Activated CD4-positive, alpha-beta memory T cell treated with anti-CD3 and anti-CD28 coated beads, Interleukin-2, amount 10 ng/mL, durations not matched to agents 7 days and 5 days (primary cell): ENCODE results near the gene LRRC74A. TPM values are rescaled to one million over a fixed set of nuclear protein-coding genes. Genes with fewer than 3 reads are reported as not detected.

Experiments used
- CTCF ChIA-PET: fragments of 350-600 bp; sonication (Branson Sonifier 250); formaldehyde crosslinking; loops from one replicate; lab custom pipeline; 2021; ENCODE audit warnings: antibody characterized with exemption, inconsistent platforms; lab: Charles Lee
- POLR2A ChIA-PET: fragments of 350-600 bp; sonication (Branson Sonifier 250); formaldehyde crosslinking; loops from one replicate; lab custom pipeline; 2021; ENCODE audit warnings: antibody characterized with exemption; lab: Charles Lee
- DNase-seq: peaks from one replicate; pipeline ENCODE4 v3.0.0-alpha.2; 2020
- H3K27ac Mint-ChIP-seq: one replicate; pipeline ENCODE4 v1.8.0; 2021; ENCODE audit warnings: mild to moderate bottlenecking, mixed read lengths
- H3K27me3 Mint-ChIP-seq: one replicate; pipeline ENCODE4 v1.8.0; 2021; ENCODE audit warnings: mixed read lengths
- H3K36me3 Mint-ChIP-seq: one replicate; pipeline ENCODE4 v1.8.0; 2021; ENCODE audit warnings: low read depth, mixed read lengths
- H3K4me1 Mint-ChIP-seq: one replicate; pipeline ENCODE4 v1.8.0; 2021; ENCODE audit warnings: mixed read lengths
- H3K4me3 Mint-ChIP-seq: one replicate; pipeline ENCODE4 v1.8.0; 2021; ENCODE audit warnings: mild to moderate bottlenecking, mixed read lengths
- H3K9me3 Mint-ChIP-seq: one replicate; pipeline ENCODE4 v1.8.0; 2021; ENCODE audit warnings: mixed read lengths
- total RNA-seq, 2 experiments: library from RNA; stranded (reverse); gene quantifications; one replicate each; pipeline ENCODE4 v1.2.3, GENCODE V29; 2021

The LRRC74A gene
- total RNA-seq, 2 experiments from 2014 or later, result not detected

DNA sequence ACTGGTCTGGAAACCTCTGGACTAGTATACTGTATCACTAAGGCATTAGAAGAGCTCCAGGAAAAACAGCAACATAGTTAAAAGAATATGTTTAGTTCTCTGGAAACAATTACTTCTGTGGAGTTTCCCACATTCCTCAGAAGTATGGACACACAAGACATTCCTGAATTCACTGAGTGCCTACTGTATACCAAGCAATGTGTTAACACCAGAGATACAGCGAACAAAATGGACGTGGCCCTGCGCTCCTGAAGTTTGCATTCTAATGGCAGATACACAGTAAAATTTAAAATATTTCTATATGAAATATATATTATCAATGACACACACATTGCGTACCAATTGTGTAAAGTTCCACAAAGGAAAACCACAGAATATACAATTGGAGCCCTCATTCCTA is 14.6 kb upstream of the LRRC74A start:
- Mint-ChIP-seq H3K4me3 (peak overlapping the region; percentile 90), H3K27me3 (no peaks in the 10 kb centered on the region), H3K36me3 (peaks cover 4% of the 10 kb centered on the region), H3K27ac (no peak overlapping the region), H3K4me1 (peaks cover 25% of the 10 kb centered on the region), H3K9me3 (no peaks in the 10 kb centered on the region)
- POLR2A ChIA-PET, result interaction anchor here (0.7 to 2.5 kb wide), 9 partner anchors 23 to 308 kb away, joined by 3 to 9 read pairs (median 4); partner anchors contain the start of gene VASH1
- CTCF ChIA-PET, result interaction anchor here (0.9 to 3.3 kb wide), 16 partner anchors 15 to 340 kb away, joined by 3 to 31 read pairs (median 4); partner anchors contain the start of gene VASH1
- DNase-seq, result no peak

DNA sequence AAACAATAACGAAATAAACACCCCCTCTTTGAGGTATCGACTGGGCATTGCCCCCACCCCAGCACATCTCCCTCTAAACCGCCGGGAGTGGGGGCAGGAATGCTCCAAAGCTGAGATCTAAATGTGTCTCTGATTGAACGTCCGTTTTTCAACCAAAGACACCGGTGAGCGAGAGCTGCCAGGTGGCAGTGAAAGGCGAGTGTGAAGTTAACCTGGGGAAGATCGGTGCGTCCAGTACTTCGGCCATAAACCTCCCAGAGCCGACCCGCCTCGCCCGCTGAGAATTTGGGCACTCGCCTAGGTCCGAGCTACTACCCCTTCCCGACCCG is 14.2 kb upstream of the LRRC74A start:
- peak overlapping the region; percentile 90 for H3K4me3 Mint-ChIP-seq
- no peaks in the 10 kb centered on the region for H3K27me3 Mint-ChIP-seq
- peaks cover 25% of the 10 kb centered on the region for H3K4me1 Mint-ChIP-seq
- no peaks in the 10 kb centered on the region for H3K9me3 Mint-ChIP-seq
- CTCF ChIA-PET, result interaction anchor here (0.6 to 3.3 kb wide), 12 partner anchors 16 to 339 kb away, joined by 3 to 31 read pairs (median 4); partner anchors contain the start of genes CIPC and VASH1
- H3K27ac Mint-ChIP-seq, result peak overlapping the region; percentile 73
- POLR2A ChIA-PET, result interaction anchor here (0.7 to 2.5 kb wide), 10 partner anchors 23 to 308 kb away, joined by 3 to 9 read pairs (median 4); partner anchors contain the start of gene VASH1
- peaks cover 4% of the 10 kb centered on the region for H3K36me3 Mint-ChIP-seq
- DNase-seq, result no peak

DNA sequence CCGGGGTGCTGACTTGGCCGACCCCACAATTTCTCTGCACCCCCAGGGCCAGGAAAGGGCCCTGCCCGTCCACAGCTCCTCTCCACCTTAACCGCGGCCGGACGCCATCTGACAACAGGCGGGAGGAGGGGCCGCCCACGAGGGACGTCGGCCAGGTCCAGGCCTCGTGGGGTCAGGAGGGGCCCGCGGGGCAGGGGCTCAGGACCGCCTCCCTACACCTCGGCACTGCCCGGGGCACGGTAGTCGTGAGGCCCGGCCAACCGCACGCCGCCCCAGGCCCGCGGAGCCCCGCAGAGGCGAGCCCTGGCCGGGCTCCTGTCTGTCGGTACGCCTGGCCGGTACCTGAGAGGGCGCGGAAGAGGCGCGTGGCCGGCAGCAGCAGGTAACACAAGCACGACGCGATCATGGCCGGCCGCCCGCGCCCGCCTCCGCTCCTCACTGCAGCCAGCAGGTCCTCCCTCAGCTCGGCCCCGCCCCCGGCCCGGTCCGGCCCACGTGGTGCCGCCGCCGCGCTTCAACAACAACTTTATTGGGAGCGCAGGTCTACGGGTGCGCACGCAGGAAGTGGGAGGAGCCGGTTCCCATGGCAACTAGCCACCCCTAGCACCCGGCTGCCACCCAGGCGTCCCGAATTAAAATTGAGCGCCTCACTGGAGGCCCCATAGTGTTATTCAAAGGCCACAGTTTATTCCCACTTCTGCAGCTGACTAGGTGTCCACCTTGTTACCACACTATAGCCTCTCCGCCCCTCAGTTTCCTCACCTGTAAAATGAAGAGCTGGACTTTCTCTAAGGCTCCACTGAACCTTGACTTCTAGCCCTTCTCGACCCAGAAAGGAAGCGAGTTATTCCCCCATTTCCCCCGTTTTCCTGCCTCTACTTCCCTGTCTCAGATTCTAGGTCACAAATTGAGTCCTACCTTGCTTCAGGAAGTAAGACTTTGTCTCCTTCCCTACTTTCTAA is 13.5 kb upstream of the LRRC74A start, which contains the start of gene ANGEL1:
Gene ANGEL1, minus strand, starts transcription at position 461 of the 962 bp plus-strand sequence. Its CDS starts 55 bp downstream, at position 406.
- Mint-ChIP-seq H3K4me1 (peaks cover 25% of the 10 kb centered on the region), H3K27me3 (no peaks in the 10 kb centered on the region), H3K9me3 (no peaks in the 10 kb centered on the region), H3K27ac (peak within 1 kb of the TSS; percentile 73), H3K4me3 (peak within 1 kb of the TSS; percentile 90), H3K36me3 (peaks cover 4% of the 10 kb centered on the region)
- ChIA-PET POLR2A (interaction anchor here (0.6 to 2.5 kb wide), 11 partner anchors 24 to 307 kb away, joined by 3 to 9 read pairs (median 4); partner anchors contain the start of gene VASH1), CTCF (interaction anchor here (0.6 to 3.3 kb wide), 9 partner anchors 28 to 339 kb away, joined by 3 to 31 read pairs (median 4); partner anchors contain the start of gene CIPC)
- DNase-seq, result peak; percentile 98

DNA sequence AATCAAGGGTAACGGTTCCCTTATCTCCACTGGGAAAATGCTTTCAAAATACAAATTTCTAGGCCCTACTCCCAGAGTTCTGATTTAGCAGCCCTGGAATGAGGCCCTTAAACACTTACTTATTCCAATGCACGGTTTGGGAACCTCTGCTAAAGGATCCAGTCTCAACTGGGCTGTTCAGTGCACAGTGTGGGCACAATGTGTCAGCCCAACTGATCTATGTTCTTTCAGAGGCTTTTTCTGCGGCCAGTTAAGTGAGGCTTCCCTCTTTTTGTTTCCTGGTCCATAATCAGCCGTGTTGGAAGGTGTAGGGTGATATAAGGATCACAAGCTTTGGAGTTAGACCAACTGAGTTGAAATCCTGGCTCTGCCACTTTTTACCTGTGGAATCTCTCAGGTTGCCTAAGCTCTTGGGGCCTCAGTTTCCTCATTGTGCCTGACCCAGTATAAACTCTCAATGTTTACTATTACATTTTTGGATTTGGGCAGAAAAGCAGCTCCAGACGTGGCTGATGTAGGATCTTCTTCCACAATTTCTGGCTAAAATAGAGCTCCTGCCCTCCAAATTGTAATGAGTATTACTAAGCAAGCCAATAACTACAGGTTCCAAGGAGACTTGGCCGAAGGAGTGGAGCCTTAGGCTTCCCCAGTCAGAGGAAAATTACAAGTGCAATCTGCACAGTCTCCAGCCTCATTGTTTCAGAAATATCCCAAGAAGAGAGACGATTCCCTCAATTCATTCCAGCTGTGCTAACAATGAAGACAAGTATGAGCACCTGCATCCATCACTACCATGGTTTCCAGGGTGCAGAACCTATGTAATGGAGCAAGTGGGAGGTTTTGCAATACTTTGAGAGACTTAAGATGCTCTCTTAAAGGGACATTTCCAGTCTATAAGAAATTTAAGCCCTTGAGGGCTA is 11.2 kb upstream of the LRRC74A start:
- H3K9me3 Mint-ChIP-seq, result no peaks in the 10 kb centered on the region
- ChIA-PET CTCF (no interaction called here), POLR2A (no interaction called here)
- H3K4me3 Mint-ChIP-seq, result no peak overlapping the region
- H3K36me3 Mint-ChIP-seq, result no peaks in the 10 kb centered on the region
- H3K27me3 Mint-ChIP-seq, result peaks cover 3% of the 10 kb centered on the region
- H3K4me1 Mint-ChIP-seq, result peaks cover 24% of the 10 kb centered on the region
- no peak overlapping the region for H3K27ac Mint-ChIP-seq
- DNase-seq, result no peak

DNA sequence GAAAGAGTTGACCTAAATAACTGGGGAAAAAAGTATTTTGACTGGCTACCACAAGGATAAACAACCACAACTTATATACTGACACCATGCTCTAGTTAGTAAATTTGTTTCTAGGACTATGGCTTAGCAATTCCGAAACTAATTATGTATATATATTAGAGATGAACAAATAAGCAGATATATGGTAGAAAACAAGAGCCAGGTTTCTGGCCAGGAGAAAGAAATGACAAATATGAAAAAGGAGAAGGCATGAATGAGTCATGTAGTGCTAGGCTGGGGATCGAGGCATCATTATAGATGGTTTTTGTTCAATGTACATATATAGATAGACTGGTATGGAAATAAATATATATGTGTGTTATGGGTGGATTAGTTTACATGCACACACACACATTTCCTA is 5.5 kb upstream of the LRRC74A start:
- ChIA-PET POLR2A (no interaction called here), CTCF (interaction anchor here (0.7 kb wide), 1 partner anchor 91 kb away, joined by 4 read pairs; no protein-coding TSS in a partner anchor)
- Mint-ChIP-seq H3K4me3 (no peak overlapping the region), H3K4me1 (no peaks in the 10 kb centered on the region), H3K27ac (no peak overlapping the region), H3K27me3 (peaks cover 19% of the 10 kb centered on the region), H3K9me3 (no peaks in the 10 kb centered on the region), H3K36me3 (no peaks in the 10 kb centered on the region)
- DNase-seq, result no peak

GRCh38 chr14:76827696-76828296 is 1.6 kb downstream of the LRRC74A start:
- ChIA-PET CTCF (no interaction called here), POLR2A (no interaction called here)
- no peak overlapping the region for H3K4me3 Mint-ChIP-seq
- H3K4me1 Mint-ChIP-seq, result no peaks in the 10 kb centered on the region
- no peak for DNase-seq
- no peaks in the 10 kb centered on the region for H3K36me3 Mint-ChIP-seq
- H3K27me3 Mint-ChIP-seq, result peaks cover 15% of the 10 kb centered on the region
- no peak overlapping the region for H3K27ac Mint-ChIP-seq
- no peaks in the 10 kb centered on the region for H3K9me3 Mint-ChIP-seq

GRCh38 chr14:76828339-76829012 is 2.3 kb downstream of the LRRC74A start:
- H3K27me3 Mint-ChIP-seq, result peaks cover 14% of the 10 kb centered on the region
- POLR2A ChIA-PET, result no interaction called here
- no peak overlapping the region for H3K4me3 Mint-ChIP-seq
- no peak overlapping the region for H3K27ac Mint-ChIP-seq
- no peaks in the 10 kb centered on the region for H3K36me3 Mint-ChIP-seq
- no peaks in the 10 kb centered on the region for H3K4me1 Mint-ChIP-seq
- H3K9me3 Mint-ChIP-seq, result no peaks in the 10 kb centered on the region
- CTCF ChIA-PET, result no interaction called here
- DNase-seq, result no peak

- Mint-ChIP-seq H3K4me1 (no peaks in the 10 kb centered on the region), H3K27me3 (peaks cover 16% of the 10 kb centered on the region), H3K9me3 (no peaks in the 10 kb centered on the region), H3K27ac (no peak overlapping the region), H3K36me3 (no peaks in the 10 kb centered on the region), H3K4me3 (no peak overlapping the region)
- DNase-seq, result no peak
- POLR2A ChIA-PET, result no interaction called here
- CTCF ChIA-PET, result interaction anchor here (1.5 kb wide), 1 partner anchor 85 kb away, joined by 5 read pairs; no protein-coding TSS in a partner anchor
Measured at GRCh38 chr14:76829013-76829365, 2.8 kb downstream of the LRRC74A start.

DNA sequence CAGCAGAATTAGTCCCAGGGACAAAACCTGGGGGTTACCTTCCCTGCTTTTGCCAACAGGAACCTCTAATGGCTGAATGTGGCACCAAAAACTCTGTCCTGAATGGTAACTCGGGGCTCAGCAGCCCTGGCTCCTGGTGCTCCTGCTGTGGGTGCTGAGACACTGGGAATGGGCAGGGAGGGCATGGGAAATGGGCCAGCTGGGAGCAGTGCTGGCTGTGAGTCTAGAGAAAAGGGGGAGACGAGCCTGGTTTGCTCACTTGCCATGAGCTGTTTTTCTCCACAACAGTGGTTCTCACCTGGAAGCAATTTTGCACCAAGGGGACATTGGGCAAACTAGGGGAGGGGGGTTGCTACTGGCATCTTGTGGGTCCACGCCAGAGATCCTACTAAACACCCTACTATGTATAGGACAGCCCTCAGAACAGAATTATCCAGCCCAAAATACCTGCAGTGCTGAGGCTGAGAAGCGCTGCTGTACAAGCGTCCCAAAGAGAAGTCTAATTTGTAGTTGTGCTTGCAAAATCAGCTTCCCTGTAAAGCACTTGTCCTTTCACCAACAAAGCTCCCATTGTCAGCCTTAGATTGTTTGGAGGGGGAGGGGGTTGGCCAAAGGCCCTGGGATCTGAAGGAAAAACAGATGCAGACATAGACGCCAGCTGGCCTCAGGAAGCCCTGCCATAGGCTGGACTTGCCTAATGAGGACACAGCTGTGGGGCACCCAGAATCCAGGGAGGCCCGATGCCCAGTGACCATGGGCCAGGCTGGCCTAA is 3.6 kb downstream of the LRRC74A start:
- Mint-ChIP-seq H3K4me3 (no peak overlapping the region), H3K36me3 (no peaks in the 10 kb centered on the region), H3K9me3 (no peaks in the 10 kb centered on the region), H3K27me3 (peaks cover 13% of the 10 kb centered on the region), H3K27ac (no peak overlapping the region), H3K4me1 (no peaks in the 10 kb centered on the region)
- no peak for DNase-seq
- CTCF ChIA-PET, result interaction anchor here (1.5 kb wide), 1 partner anchor 84 kb away, joined by 5 read pairs; no protein-coding TSS in a partner anchor
- POLR2A ChIA-PET, result no interaction called here

- no peak overlapping the region for H3K27ac Mint-ChIP-seq
- no peaks in the 10 kb centered on the region for H3K9me3 Mint-ChIP-seq
- POLR2A ChIA-PET, result no interaction called here
- no peaks in the 10 kb centered on the region for H3K36me3 Mint-ChIP-seq
- no peak for DNase-seq
- H3K27me3 Mint-ChIP-seq, result peaks cover 10% of the 10 kb centered on the region
- CTCF ChIA-PET, result interaction anchor here (1.5 kb wide), 1 partner anchor 83 kb away, joined by 5 read pairs; no protein-coding TSS in a partner anchor
- H3K4me1 Mint-ChIP-seq, result no peaks in the 10 kb centered on the region
- H3K4me3 Mint-ChIP-seq, result no peak overlapping the region
Measured at GRCh38 chr14:76830556-76830955, 4.3 kb downstream of the LRRC74A start.

DNA sequence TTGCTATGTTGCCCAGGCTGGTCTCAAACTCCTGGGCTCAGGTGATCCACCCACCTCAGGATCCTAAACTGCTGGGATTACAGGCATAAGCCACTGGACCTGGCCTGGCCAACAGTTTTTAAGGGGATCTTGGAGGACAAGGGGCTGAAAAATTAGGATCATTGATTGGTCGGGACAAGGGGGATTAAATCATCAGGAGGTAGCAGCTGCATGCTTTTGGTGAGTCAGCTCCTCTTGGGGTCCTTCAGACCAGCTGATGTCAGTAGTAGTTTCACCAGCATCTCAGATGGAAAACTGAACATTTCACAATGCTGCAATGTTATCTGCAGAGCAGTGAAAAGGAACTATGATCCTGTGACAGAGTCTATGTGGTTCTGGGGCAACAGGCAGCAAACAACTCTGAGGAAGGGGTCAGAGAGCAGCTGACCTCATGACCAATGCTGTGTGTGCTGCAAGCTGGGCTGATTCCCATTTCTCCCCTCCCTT is 6.3 kb downstream of the LRRC74A start:
- Mint-ChIP-seq H3K27me3 (peaks cover 10% of the 10 kb centered on the region), H3K27ac (no peak overlapping the region), H3K36me3 (no peaks in the 10 kb centered on the region), H3K9me3 (no peaks in the 10 kb centered on the region), H3K4me3 (no peak overlapping the region), H3K4me1 (no peaks in the 10 kb centered on the region)
- POLR2A ChIA-PET, result no interaction called here
- CTCF ChIA-PET, result no interaction called here
- no peak for DNase-seq
